ENCODE measurements around the gene EPPIN.
A peak's percentile ranks its signal among the peaks of the same experiment; 100 is the strongest.

Gene EPPIN

DNA sequence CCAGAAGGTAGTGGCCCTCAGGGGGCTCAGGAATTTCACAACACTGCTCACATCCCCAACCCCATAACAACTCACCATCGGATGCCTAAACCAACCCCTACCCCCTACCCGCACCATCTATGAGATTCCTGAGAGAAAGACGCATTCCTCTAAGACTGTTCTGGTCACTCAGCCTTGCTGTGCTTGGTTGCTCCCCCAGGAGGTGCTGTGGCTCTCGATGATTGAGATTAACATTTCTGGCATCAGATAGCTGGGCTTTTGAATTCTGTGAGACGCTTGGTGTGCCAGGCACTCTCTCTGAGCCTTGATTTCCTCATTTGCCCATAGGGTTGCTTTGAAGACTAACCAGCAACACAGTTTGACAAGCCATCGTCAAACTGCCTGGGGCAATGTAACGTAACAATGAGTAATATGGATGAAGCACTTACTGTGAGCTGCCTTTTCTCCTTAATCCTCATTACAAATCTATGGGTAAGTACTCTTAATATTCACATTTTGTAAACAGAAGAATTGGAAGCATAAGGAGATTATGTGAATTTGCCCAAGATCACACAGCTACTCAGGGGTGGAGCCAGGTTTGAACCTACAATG, 8.9 kb downstream of the EPPIN start:
- no peak overlapping the region for H3K27ac ChIP-seq
- TF ChIP-seq CTCF (conservative IDR thresholded peaks at IDR 0.05) (peak; percentile 8; the same call in 1 of the 2 replicates), ZFX (IDR thresholded peaks at IDR 0.05) (no peak)

DNA sequence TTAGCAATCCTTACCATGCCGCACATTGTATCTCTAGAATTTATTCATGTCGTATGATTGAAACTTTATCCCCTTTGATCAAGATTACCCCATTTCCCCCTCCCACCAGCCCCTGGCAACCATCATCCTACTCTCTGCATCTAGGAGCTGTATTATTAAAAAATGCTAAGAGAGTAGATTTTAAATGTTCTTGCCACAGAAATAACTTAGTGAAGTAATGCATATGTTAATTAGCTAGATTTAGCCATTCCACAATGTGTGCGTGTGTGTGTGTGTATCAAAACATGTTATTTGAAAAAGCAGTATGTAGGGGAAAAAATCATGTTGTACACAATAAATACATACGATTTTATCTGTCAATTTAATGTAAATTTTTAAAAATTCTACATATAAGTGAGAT, 19.9 kb downstream of the EPPIN start:
- TF ChIP-seq CTCF (conservative IDR thresholded peaks at IDR 0.05) (no peak), ZFX (IDR thresholded peaks at IDR 0.05) (no peak)
- H3K27ac ChIP-seq: no peak overlapping the region

DNA sequence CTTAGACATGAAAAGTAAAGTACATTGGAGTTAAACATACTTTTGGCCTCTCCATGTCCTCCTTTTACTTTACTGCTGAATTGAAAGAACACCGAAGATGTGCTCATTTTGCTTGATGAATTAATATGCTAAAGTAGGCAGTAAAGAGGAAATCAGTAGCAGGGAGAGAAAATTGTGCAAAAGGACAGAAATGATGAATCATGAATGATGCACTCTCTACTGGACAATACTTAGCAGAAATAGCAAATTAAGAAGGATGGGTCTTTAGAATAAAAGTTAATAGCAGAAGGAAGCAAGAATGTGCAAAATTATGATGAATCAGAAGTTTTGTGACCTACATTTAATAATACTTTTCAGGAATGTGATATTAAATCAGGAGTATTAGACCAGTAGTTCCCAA, 23.4 kb downstream of the EPPIN start:
- H3K27ac ChIP-seq: no peak overlapping the region
- TF ChIP-seq ZFX (IDR thresholded peaks at IDR 0.05): no peak
- no peak for TF ChIP-seq CTCF (conservative IDR thresholded peaks at IDR 0.05)

GRCh38 chr20:45518282-45518681, 28.9 kb downstream of the EPPIN start:
- no peak overlapping the region for H3K27ac ChIP-seq
- TF ChIP-seq CTCF (conservative IDR thresholded peaks at IDR 0.05): no peak
- no peak for TF ChIP-seq ZFX (IDR thresholded peaks at IDR 0.05)

GRCh38 chr20:45515147-45515913, 31.9 kb downstream of the EPPIN start, which contains the start of gene SPINT3:
Gene SPINT3 (minus strand): TSS chr20:45515622. CDS start chr20:45515608, 14 bp downstream.
- no peak for TF ChIP-seq ZFX (IDR thresholded peaks at IDR 0.05)
- H3K27ac ChIP-seq: peak within 1 kb of the TSS; percentile 30

GRCh38 chr20:45510242-45510862, 36.8 kb downstream of the EPPIN start:
- H3K27ac ChIP-seq: no peak overlapping the region

DNA sequence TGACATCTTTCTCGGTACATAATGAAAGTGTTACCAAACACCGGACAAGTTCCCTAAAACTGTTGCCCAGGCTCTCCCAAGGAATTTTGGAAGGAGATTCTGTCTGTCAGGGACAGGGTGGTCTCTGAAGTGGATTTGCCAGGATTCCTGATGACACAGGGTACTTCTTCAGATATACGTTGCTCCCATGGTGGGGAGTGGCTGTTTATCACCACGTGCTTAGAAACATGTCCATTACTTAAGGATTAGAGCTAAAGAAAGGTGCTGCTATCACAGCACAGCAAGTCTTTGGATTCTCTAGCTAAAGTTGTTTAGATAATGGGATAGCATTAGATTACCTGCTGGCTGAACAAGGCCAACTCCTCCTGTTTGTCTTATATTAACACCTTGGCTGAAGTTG, 38.1 kb downstream of the EPPIN start:
- TF ChIP-seq CTCF (conservative IDR thresholded peaks at IDR 0.05) (no peak), ZFX (IDR thresholded peaks at IDR 0.05) (no peak)
- H3K27ac ChIP-seq: no peak overlapping the region

More at GRCh38 chr20:45510242-45510862, 36.8 kb downstream of the EPPIN start:
- no peak for TF ChIP-seq ZFX (IDR thresholded peaks at IDR 0.05)
- TF ChIP-seq CTCF (conservative IDR thresholded peaks at IDR 0.05): no peak

Measured in C4-2B (cell line).